Stimulated activated CD4-positive, alpha-beta T cell treated with anti-CD3 and anti-CD28 coated beads, Interleukin-2, amount 100 ng/mL, for 4 hours (primary cell): ENCODE results near the gene MEX3D.
"Not testable (repeated sequence)": the region's sequence is repeated elsewhere in the genome, so short reads cannot be mapped to it uniquely, and the experiment has no call there.

Experiments used
- DNase-seq: peaks from one replicate; pipeline ENCODE4 v3.0.0-alpha.2; 2020; ENCODE audit warnings: low read depth

MEX3D gene

GRCh38 chr19:1571358-1571757 is 3.2 kb upstream of the MEX3D start:
- no peak for DNase-seq

GRCh38 chr19:1570836-1571235 is 2.7 kb upstream of the MEX3D start:
- no peak for DNase-seq

GRCh38 chr19:1569997-1570396 is 1.9 kb upstream of the MEX3D start:
- DNase-seq, result no peak

- no peak for DNase-seq
Observed at GRCh38 chr19:1567848-1568227, 287 bp downstream of the MEX3D start.

DNA sequence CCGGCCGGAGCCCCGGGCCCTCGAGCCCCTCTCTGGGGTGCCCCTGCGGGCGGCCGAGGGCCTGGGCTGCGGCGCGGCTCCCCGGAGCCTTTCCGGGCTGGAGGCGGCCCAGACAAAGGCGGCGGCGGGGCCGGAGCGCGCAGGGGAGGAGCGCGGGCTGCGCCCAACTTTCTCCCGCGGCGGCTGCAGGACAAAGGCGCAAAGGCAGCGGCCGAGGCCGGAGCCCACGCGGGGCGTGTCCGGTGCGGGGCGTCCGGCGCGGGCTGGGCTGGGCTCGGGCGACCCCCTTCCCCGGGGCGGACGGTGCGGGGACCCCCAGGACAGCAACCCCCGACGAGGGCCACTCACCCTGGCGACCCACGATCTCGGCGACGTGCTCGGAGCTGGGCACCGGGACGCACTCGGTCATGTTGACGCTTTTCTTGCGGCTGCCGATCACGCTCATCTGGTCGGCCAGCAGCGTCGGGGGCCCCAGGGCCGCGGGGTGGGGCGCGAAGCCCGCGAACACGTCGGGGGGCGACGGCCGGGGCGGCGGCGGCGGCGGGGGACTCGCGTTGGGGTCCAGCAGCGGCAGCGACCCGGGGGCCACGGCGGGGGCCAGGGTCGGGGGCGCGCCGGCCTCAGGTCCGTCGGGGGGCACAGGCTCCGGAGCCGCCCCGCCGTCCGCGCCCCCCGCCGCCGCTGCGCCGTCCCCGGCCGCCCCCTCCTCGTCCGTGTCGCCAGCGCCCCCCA is 843 bp downstream of the MEX3D start:
- no peak for DNase-seq

DNA sequence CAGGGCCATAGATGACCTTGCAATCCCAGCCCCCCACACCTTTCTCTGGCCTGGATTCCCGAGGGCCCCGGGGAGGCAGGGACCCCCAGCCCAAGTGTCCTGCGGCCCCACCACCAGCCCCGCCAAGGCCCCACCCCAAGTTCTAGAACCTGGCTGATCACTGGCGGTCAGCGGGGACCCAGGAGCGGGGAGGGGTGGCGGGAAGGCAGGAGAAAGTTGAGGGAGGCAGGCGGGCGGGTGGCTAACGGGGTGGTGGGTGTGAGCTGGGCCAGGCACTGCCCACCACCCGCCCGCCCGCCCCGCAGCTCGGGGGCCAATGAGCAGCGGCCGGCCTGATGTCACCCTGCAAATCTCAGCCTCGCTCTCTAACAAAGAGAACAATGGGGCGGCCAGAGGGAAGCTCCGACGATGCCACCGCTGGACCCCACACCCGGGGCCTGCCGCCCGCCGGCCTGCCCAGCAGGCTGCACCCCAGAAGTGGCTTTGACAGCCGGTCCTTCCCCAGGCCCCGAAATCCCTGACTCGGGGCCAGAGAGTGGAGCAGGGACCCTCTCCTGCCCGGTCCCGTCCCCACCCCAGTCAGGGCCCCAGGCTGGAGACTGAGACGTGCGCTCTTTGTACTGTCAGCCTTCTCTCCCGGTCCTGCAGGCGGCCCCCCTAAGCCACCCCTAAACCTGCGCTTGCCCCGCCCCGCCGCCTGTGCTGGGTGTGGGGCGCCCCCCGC is 1.6 kb downstream of the MEX3D start:
- no peak for DNase-seq

- DNase-seq, result no peak
Observed at GRCh38 chr19:1563251-1563650, 4.9 kb downstream of the MEX3D start.

GRCh38 chr19:1561236-1561842 is 6.8 kb downstream of the MEX3D start:
- DNase-seq, result no peak

- DNase-seq, result no peak
Observed at GRCh38 chr19:1560286-1560882, 7.7 kb downstream of the MEX3D start.

DNA sequence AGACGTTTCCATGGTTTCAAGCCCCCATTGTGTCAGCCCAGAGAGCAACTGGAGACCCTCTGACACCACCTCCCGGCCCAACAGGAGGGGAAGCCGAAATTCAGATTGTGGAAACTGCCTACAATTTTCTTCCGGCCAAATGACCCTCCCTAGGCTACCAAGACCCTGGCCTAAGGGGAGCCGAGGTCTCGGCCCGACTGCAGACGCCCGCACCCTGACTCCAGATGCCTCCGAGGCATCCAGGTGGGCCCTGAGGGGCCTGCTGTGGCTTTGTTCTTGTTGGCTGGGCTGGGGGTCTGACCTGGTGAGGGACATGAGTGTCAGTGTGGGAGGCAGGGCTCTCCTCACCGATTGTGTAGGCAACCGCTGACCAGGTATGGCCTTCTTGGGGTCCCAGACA is 9.6 kb downstream of the MEX3D start:
- DNase-seq, result no peak

GRCh38 chr19:1556390-1557070 is 11.6 kb downstream of the MEX3D start:
- no peak for DNase-seq

GRCh38 chr19:1555487-1556389 is 12.4 kb downstream of the MEX3D start:
- DNase-seq, result no peak

DNA sequence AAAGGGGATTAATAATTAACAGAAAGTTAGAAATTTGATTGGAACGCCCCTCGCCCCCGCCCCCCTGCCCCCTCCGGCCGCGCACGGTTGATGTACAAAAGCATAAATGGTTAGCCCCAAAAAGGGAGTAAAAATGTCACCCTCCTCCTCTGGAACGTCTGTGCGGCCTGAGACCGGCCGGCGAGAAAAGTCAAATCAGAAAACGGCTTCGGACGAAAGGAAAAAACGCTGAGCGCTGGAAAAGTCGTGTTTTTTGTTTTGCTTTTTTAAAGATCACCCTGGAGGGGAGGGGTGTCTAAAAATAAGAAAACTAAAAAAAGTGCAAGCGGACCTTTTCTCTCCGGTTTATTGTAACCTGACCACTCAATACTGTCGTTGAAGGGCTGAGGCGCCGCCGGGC is 13.2 kb downstream of the MEX3D start:
- DNase-seq, result no peak

DNA sequence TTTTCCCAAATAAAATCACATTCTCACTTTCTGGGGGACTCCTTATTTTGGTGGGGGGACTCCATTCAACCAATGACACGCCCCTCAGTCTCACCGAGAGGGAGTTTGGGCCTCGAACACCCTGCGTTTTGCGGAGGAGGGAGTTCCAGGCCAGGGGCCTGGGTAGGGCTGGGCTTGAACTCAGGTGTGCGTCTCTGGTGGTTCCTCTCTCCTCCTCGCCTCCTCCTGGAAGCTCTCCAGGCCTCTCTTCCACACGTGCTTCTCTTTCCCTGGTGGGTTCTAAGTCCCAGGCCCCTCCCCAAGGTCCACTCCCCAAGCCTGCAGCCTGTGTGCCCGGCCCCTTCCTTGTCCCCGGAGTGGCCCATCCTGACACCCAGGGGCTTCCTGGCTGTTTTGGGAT is 14.7 kb downstream of the MEX3D start:
- DNase-seq, result no peak

DNA sequence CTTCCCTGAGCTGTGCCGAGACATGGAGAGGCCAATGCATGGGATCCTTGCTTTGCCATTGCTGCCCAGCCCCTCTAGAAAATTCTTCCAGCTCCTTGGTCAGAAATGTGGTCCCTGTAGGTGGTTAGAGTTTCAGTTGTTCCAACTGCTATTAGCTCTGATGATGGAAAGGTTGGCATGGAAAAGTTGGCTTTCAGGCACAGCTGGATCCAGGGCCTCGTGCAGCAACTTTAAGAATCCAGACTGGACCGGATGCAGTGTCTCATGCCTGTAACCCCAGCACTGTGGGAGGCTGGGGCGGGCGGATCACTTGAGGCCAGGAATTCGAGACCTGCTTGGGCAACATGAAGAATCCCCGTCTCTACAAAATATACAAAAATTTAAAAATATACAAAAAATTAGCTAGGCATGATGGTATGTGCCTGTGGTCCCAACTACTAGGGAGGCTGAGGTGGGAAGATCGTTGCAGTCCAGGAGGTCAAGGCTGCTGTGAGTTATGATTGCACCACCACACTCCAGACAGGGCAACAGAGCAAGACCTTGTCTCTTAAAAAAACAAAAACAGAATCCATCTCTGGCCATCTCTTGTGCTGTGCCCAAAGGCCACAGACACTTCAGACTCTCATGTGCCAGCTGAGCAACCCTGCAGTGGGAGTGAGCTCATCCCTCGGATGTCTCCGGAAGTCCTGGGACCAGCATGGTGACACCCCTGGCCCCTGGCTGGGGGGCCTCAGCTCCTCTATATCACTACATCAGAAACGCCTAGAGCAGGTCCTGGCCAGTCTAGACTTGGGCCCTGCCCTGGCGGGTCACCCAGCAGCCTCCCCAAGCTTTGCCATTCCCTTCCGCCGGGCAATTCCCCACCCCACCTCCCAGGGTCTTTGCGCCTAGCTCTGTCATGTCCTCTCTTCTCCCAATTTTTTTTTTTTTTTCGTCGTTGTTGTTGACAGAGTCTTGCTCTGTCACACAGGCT is 16.8 kb downstream of the MEX3D start:
- DNase-seq, result no peak

GRCh38 chr19:1549332-1549945 is 18.7 kb downstream of the MEX3D start:
- no peak for DNase-seq

DNA sequence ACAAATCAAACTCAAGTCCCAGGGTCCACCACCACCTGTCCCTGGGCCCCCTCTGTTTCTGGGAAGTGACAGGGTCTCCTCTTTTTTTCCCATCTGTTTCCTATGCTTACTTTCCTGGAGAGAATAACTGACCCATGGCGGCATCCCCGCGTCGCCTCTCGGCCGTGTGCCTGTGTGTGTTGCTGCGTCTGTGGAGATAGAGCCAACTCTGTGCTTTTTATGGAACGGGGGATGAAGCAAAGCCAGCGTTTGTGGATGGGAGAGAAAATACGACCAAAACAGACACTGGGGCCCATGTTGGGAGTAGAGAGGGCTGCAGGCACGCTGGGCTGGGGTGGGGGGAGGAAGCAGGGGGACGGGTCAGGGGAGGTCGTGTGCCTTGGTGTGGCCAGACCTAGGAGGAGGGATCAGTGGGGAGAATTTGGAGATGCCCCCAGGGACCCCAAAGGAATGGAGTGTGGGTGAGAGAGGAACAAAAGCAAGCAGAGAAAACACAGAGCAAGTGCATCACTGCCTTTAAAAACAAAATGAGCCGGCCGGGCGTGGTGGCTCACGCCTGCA is 27.7 kb downstream of the MEX3D start:
- no peak for DNase-seq

- not testable (repeated sequence) for DNase-seq
Observed at GRCh38 chr19:1539749-1540148, 28.4 kb downstream of the MEX3D start.

- no peak for DNase-seq
Observed at GRCh38 chr19:1538978-1539377, 29.1 kb downstream of the MEX3D start.
